Measurements from ENCODE around the gene TTLL5.
"Not testable (repeated sequence)": the region's sequence is repeated elsewhere in the genome, so short reads cannot be mapped to it uniquely, and the experiment has no call there.

Gene TTLL5

DNA sequence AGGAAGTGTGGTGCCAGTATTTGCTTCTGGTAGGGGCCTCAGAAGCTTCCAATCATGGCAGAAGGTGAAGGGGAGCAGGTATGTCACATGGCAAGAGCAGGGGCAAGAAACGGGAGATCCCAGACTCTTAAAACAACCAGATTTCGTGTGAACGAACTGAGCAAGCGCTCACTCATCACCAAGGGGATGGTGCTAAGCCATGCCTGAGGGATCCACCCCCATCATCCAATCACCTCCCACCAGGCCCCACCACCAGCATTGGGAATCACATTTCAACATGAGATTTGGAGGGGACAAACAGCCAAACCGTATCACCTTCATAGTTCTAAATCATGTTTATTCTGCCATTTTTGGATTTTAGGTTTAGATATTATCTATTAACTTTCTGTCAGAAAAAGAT, 179.9 kb downstream of the TTLL5 start:
- FAIRE-seq, result no peak

DNA sequence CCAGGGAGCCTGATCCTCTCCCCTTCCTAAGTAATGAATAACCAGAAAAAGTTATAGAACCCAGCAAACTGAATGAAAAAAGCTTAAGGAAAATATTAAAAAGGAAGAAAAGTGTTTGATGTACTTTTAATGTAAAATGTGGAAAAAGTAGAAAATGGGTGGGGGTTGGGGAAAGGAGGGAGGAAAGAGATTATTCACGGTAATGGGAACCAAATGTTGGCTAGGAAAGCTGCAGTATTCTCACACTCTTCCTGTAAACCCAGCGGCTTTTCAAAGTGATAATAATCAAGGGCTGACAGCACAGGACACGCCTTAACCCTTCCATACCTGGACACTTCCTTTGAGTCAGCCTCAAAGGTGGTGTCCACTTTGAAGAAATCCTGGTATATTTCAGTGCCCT, 181.5 kb downstream of the TTLL5 start:
- FAIRE-seq, result no peak

DNA sequence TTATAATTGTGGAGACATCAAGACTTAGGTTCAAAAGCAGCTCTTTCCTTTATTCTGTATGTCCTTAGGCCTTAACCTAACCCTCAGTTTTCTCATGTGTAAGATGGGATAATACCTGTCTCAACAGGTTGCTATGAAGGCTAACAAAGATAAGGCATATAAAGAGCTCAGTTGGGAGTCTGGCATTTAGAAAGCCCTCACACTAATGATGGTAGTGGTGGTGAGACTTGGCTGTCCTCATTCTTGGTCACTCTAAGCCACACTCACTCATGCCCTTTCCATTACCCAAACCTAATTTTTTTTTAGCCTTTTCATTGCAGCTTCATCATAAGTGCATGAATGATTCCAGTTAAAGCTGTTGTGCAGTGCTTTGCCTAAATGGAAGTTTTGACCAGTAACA, 183.4 kb downstream of the TTLL5 start:
- no peak for FAIRE-seq

DNA sequence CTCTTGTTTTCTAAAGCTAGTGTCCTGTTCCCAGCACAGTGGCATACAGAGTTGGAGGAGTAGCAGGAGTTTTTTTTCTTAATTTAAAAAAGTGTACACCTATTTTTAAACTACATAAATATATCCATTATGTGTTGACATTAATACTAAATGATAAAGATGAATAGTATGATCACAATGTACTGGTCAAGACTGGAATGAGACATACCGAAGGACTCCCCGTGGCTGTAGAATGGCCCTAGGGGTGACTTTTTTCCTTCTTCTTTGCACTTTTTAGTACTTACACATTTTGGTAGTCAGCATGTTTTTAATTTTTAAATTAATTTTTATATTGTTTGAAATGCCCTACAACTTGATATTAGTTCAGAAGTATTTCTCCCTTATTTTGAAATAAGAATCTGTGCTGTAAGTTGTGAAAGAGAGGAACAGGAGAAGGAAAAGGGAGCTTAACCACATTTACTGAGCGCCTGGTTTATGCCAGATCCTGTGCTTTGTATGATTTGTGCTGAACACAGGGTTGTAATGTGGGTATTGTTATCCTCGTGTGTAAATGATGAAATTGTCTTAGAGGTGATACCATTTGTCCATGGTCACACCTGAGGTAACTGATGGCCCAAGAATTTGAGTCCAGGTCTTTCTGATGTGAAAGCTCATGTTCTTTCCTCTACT, 184.2 kb downstream of the TTLL5 start:
- no peak for FAIRE-seq

DNA sequence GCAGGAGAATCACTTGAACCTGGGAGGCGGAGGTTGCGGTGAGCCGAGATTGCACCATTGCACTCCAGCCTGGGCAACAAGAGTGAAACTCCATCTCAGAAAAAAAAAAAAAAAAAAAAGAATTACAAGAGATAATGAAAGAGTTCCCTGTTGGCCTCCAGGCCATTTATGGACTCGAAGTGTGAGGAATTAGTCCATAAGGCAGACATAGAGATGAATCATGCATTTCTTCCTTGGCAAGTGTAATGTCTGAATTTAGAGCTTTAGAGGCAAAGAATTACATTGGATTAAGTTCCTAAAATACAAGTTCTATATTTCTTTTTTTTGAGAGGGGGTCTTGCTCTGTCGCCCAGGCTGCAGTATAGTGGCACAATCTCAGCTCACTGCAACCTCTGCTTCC, 185.6 kb downstream of the TTLL5 start:
- FAIRE-seq, result not testable (repeated sequence)

DNA sequence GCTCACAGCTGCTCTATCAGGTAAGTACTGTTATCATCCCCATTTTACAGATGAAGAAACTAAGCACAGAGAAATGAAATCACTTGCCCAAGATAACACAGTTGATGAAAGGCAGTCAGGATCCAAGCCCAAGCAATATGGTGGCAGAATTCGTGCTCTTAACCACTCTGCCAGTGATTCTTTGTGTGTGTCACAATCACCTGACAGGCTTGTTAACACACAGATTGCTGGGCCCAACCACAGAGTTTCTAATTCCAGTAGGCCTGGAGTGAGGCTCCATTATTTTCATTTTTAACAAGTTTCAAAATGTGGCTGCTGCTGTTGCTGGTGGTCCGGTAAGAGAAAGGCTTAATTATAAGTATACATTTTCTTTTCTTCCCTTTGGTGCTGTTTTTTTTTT, 186.5 kb downstream of the TTLL5 start:
- FAIRE-seq, result no peak

DNA sequence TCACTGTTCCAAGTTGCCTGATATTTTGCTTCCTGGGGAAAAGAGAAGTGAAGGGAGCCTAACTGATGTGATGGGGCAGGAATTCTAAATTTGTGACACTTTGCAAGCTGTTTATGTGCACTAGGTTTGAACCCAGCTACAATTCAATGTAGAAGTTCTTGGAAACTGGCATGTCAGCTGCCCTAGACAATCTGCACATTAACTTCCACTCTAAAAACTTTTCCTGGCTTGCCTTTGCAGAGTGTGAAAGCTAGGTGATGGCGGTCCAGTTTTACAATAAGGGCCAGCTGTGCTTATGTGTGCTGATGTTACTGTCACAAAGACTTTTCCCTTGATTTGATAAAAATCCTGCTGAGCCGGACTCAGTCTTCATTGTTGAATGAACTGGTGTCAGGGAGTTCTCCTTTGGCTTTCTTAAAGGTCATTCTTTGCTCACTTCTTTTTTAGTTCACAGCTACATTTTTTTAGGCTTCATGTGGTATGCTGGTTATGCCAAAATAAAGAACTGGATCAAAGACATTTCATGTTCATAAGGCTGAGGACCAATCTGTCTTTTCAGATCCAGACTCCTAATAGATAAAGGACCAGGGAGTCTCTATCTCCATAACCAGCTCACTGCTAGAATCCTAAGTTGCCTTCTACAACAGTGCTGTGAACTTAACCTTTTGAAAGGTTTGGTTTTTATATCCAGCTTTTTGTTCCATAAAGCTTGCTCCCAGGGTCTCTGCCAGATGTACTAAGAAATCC, 187.3 kb downstream of the TTLL5 start:
- no peak for FAIRE-seq

DNA sequence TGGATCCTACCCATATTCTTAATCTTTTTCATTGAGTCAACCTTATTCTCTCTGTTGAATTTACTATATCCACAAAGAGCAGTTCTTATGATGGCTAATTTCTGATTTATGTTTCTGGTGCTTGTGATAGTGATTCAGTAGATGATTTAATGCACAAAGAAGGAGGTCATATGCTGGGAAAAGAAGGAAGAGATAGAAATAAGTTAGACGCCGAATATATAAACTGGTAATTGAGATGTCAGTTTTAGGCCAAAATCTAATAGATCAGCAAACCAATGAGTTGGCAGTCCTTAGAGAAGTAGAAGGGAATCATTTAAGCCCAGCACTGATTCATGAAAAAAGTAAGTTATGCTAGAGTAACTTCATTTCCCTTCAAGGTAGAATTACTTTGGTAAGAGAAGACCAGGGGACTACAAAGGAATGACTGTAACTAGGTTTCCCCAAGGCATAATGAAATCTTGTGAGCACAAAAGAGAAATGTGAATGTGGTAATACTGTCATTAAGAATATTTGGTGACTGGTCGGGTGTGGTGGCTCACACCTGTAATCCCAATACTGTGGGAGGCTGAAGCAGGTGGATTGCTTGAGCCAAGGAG, 188.4 kb downstream of the TTLL5 start:
- FAIRE-seq, result no peak

DNA sequence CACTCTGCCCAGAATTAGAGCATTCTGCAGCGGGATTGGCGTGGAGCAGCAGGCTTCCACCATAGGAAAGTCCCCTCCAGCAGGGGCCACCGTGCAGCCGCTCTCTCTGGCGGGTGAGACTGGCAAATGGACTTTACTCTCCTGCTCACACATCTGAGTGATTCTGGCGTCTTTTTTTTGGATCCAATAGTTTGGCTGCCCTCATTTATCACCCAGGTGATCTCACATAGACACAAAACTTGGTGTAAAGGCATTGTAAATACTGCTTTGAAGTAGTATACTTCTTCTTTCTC, 190.5 kb downstream of the TTLL5 start:
- FAIRE-seq, result no peak

DNA sequence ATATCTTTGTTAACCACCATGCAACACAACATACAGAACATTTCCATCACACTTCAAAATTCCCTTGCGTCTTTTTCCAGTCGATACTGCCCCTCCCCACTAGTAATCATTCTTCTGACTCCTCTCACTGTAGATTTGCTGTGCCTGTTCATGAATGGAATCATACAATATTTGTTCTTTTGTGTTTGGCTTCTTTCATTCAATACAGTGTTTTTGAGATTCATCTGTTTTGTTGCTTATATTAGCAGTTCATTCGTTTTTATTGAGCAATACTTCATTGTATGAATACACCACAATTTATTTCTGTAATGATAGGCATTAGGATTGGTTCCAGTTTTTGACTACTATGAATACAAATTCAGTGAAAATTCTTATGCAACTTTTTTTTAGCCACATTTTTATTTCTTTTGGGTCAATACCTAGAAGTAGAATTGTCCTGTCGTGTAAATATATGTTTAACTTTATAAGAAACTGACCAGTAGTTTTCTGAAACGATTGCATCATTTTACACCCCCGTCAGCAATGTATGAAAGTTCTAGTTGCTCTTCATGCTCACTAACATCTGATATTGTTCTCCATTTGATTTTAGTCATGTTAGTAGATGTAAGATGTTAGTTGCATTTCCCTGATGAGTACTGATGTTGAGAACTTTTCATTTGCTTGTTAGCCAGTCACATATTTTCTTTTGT, 193.2 kb downstream of the TTLL5 start:
- FAIRE-seq, result no peak

DNA sequence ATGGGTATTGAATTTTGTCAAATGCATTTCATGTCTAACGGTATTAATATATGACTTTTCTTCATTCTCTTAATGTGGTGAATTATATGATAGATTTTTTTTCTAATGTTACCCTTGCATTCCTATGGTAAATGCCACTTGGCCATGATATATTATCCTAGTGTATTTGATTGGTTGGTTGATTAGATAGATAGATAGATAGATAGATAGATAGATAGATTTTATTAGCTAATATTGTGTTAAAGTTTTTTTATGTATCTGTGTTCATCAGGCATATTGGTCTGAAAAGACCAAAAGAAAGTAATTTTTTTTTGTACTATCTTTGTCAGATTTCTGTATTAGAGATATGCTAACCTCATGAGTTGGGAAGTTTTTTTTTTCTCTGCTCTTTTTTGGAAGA, 196.2 kb downstream of the TTLL5 start:
- no peak for FAIRE-seq

DNA sequence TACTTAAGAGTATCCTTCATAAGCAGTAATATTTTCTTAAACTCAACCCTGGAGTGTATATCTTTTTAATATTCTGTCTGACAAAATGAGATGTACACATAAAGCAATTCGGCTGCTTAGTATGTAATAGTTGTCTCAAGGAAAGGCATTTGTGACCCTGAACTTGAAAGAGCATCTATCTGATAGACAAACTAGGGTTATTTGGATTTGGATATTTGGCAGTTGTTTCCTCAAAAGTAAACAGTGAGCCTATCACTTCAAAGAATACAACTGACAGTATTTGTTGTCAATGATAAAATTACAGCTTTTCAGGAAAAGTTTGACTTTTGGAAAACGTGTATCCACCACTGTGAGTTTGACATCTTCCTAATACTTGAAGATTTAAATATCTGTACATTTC, 197.3 kb downstream of the TTLL5 start:
- no peak for FAIRE-seq

DNA sequence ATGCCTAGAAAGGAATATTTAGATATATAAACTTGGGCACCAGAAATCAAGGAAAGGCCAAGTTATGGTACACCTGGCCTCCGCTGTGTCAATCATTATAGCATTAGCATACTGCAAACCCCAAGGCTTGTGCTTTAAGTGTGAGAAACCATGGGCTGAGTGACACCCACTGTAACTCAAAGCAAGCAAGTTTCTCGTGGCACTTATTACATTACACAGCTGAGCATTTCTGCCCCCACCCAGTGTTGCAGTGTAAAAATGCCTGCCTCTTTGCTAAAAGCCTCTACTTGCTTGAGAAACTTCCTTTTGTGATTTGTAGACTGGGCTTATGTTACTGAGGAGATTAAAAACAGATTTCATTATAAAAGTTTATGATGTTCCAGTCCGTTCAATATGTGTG, 198.7 kb downstream of the TTLL5 start:
- FAIRE-seq, result no peak

DNA sequence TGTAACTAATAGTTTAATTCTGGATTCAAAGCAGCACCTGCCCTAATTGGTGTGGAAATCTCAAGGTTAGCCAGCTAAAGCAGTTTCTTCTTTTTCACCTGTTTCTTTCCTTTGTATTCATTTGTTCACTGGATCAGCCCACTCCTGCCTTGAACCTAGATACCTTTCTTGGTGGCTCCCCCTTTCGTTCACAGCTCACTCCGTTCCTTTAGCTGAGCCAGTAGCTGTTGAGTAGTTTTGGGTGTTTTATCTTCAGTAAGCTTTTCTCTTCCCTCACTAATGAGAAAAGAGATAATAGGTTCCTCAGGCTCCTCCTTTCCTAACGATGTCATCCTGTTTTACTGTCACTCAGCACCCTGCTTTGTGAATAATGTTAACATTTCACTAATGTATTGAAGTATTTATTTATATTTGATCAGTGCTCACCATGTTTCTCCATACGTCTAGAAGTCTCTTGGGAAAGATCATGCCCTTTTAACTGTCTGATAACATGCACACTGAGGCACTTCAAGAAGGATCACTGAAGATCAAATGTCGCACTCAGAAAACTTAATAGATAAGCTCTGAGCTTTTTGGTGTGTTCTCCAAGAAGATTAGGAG, 199.6 kb downstream of the TTLL5 start:
- no peak for FAIRE-seq

DNA sequence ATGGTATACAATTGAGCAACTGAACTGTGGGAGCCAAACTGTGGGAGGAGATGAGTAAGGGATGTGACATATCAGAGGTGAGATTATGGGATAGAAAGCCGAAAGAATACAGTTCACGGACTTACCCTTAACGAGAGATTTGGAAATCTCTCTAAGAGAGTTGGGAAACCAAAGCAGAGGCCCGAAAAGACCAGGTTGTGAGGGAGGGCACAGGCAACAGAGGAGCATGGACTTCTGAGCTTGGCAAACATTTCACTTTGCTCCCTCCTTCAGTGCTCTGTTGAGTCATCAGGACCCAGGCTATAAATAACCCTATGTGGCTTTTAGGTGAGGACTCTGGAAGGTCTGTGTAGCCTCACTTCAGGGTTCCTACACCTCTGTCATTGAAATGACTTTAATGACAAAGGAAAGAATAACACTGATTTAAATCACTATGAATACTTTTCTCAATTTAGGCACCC, 200.1 kb downstream of the TTLL5 start:
- FAIRE-seq, result no peak

DNA sequence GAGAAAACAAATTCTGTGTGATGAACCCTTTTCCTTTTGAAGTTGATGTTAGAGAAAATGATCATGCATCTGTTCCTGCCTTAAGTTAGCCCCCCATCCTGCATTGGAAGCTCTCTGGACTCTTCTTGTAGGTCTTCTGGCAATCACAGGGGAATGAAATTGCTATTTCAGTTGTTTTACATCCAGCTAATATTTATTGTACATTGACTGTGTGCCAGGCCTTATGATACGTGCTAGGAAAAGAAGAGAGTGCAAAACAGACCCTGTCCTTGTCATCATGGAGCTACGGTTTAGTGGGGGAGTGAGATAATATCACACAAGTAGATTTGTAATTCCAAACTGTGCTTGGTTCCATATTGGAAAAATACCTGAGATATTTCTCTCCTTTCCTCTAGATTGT, 202.2 kb downstream of the TTLL5 start:
- no peak for FAIRE-seq

DNA sequence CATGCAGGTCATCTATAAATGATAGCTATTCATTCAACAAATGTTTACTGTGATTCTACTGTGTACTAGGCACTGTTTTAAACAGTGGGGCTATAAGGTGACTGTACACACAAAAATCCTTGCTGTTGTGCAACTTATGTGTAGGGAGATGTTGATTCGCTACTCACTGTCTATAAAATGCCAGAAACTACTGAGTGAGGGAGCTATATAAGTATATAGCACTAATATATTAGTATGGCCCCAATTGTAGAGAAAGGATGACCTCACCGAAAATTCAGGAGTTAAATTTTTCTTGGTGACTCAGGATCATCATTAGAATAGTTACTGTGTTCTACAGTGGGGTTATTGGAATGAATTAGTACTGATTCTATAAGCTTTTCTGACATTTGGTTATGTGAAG, 203.3 kb downstream of the TTLL5 start:
- no peak for FAIRE-seq

DNA sequence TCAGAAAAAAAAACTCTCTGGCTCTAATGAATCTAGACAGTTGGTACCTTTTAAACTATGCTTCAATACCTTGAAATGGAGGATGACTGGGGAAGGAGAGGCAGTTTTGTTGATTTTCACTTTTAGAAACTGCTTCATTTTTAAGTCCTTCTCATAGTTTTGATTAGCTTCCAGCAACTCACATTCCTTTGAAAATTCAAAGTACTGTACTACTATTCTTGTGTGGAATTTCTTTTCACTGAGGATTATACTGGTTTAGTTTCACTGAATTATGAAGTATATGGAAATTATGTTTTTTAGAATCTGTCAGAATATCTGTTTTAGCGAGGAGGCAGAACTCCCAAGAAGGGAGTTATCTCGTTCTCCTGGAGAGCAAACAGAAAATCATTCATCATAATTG, 204.5 kb downstream of the TTLL5 start:
- no peak for FAIRE-seq

DNA sequence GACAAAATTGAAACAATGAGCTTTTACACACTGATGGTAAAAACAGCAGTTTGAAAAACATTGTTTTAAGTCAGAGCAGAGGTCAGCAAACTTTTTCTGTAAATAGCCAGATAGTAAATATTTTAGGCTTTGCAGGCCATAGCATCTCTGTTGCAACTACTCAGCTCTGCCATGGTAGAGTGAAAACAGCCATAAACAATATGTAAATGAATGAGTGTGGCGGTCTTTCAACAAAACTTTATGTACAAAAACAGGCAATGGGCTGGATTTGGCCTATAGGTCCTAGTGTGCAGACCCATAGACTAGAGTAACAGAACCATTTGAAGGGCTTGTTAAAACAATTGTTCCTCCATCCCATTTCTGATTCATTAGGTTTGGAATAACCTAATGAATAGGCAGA, 205.9 kb downstream of the TTLL5 start:
- FAIRE-seq, result no peak

DNA sequence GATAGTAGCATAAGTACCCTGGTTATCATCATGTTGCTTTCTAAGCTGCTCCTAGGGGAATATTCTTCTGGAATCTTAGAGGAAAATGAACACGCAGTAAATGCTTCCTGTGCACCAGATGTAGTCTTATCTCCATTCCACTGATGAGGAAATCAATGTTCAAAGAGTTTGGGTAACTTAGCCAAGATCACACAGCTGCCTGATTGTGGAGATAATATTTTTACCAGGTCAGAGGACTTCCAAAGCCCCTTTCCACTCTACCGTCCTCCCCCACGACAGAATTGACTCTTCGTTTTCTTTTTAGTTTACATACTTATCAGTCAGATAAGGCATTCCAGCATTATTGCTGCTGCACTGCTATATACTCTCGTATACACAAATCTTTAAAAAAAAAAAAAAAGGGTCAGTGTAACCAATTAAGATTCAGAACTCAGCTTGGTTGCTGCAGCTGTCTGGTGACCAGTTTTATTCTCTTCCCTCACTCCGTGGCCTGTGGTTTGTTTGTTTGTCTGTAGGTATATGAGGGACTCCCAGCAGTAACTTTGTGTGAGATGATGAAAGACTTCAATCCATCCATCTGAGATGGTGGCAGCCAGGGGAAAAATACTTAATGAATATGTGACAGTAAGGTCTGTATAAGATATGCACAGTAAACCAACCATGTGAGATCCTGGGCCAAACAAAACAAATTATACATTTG, 210.3 kb downstream of the TTLL5 start:
- FAIRE-seq, result no peak

DNA sequence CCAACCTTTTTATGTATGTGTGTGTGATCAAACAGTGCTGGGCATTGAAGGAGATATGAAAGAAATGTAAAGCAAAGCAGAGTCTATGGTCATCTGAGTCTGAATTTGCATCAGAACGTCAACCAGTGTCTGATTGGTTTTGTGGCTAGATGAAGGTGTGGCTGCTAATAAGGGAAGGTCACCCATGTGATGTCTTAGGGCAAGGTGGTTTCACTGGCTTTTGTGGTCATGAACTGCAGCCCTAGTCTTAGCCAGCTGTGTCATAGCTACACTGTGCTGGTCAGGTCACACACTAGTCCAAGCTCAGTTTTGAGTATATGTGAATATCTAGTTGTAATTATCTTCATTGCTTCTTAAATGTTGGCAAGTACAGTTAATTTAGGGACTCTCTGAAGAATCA, 214.9 kb downstream of the TTLL5 start:
- no peak for FAIRE-seq

DNA sequence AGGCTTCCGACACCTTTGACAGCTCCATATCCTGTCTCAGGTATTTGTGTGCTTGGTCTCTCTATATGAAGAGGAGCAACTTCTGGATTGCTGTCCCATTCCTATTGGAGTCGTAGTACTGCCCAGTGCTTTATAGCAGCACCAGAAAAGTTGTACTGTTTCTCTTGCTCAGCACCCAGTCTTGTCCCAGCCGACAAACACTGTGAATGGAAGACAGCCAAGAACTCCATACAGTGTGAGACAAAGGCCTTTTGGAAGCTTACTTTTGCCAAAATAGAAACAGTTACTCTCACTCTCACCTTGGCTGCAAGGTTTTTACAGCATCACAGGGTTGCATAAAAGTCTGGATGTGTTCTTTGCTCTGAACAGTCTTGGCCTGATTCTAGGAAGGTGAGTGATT, 215.5 kb downstream of the TTLL5 start:
- FAIRE-seq, result no peak

DNA sequence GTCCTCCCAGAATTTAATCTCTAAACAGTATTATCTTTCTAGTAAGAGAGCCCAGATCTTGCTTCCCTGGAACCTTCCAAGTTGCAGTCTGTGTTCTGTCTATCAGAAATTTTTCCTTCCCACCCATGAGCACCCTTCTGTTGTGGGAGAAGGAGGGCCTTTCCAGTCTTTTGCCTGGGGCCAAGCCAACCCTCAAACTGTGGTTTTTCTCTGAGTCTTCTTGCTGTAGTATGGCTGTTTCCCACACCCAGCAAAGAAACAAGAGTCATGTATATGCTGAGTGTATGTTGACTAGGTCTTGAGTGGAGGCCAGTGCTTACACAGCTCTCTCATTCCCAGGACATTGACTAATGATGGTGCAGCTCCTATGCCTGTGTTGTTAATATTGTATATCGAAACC, 216.2 kb downstream of the TTLL5 start:
- no peak for FAIRE-seq

All from TTC549 (cell line).